GM19351 (cell line): Measurements from ENCODE around the gene CCL16.
"Not testable (repeated sequence)": the region's sequence is repeated elsewhere in the genome, so short reads cannot be mapped to it uniquely, and the experiment has no call there.

Experiments used
- ATAC-seq: cut with Tn5 transposase; IDR thresholded peaks from one replicate; pipeline ENCODE4 v1.9.1; 2021; ENCODE audit warnings: mild to moderate bottlenecking, moderate library complexity; ENCODE audit not compliant: unreplicated experiment

CCL16 gene, protein sequence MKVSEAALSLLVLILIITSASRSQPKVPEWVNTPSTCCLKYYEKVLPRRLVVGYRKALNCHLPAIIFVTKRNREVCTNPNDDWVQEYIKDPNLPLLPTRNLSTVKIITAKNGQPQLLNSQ

GRCh38 chr17:35981246-35981645 is at the start of gene CCL16:
CCL16 (minus strand) TSS chr17:35981497; CDS start chr17:35981420, 77 bp downstream.
- ATAC-seq: no peak

- no peak for ATAC-seq
Measured at GRCh38 chr17:36030956-36031355, 49.7 kb upstream of the CCL16 start.

DNA sequence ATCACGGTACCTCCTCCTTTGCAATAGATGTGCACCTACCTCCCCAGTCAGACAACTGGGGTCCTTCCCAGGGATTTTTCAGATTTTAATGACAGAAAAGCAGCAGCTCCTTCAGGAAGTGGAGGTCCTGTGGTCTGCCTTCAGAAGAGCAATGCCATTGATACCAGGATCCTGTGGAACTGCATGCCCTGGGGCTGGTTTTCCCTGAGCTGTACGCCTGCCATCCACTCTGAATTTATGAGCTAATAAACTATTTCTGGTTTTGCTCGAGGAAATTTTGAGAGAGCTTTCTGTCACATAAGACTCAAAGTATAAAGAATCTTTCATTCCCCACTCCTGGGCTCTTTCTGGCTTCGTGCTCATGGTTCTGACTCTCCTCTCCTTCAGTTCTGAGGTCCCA is 46.5 kb upstream of the CCL16 start:
- no peak for ATAC-seq

DNA sequence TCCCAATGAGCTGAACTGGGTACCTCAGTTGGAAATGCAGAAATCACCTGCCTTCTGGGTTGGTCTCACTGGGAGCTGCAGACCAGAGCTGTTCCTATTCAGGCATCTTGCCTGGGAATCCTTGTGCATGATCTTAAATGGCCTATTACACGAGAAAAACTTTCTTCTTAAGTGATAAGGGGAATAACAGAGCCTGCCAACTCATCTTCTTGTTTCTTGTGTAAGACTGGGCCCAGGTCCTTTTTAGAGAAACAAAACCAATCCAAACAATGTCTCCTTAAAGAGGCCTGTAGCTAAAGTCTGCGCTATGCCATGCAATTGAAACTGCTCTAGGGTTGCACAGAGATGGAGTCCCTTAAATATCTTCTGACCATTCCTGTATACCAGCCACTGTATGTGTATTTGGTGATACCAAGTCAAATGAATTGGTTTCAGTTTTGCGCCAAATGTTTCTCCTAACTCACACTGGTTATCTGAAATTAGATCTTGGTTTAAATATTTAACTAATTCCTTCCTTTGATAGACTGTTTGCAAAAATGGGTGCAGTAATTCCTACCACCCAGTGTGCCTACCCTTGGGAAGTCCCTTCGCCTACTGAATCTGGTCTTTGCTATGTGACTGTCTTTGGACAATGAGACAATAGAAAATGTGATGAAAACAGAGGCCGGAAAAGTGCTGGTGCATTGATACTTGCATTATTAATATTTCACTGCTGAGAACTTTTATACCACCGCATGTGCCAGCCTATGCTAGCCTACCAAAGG is 43.0 kb upstream of the CCL16 start:
- no peak for ATAC-seq

DNA sequence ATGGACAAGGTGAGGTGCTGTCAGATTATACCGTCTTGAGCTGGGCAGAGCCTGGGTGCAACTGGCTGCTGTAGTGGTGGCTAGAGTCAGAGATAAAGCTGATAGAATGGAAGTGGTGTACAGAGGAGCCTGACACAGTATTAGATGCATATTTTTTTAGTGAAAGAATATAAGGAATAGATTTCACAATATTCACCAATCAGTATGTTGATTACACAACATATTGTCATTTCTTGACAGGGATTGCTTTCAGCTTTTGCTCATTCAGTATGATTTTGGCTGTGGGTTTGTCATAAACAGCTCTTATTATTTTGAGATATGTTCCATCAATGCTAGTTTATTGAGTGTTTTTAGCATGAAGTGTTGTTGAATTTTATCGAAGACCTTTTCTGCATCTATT is 38.1 kb upstream of the CCL16 start:
- no peak for ATAC-seq

DNA sequence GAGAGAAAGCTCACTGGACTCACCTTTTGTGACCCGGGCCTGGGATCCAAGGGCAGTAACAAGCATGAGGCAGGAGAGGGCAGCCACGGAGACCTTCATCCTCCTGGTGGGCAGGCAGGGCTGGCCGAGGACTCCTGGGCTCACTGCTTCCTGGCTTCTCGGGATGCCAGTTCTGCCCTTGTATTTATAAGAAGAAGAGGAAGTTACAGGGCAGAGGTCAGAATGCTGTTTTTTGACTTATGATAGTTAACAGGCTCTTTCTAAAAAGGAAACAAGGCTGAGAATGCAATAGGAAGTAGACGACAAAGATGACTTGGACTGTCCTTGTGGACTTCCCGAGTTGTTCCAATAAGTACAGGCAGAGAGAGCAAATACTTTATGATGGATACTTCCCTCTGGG is 36.5 kb upstream of the CCL16 start, which contains the start of gene CCL23:
Gene CCL23 (minus strand): TSS at position 174 of the 400 bp plus-strand sequence. CDS start 75 bp downstream, at position 99.
- ATAC-seq: no peak

GRCh38 chr17:36016555-36016954 is 35.3 kb upstream of the CCL16 start:
- no peak for ATAC-seq

- not testable (repeated sequence) for ATAC-seq
Measured at GRCh38 chr17:36015895-36016294, 34.6 kb upstream of the CCL16 start.

GRCh38 chr17:36014946-36015345 is 33.6 kb upstream of the CCL16 start:
- no peak for ATAC-seq

DNA sequence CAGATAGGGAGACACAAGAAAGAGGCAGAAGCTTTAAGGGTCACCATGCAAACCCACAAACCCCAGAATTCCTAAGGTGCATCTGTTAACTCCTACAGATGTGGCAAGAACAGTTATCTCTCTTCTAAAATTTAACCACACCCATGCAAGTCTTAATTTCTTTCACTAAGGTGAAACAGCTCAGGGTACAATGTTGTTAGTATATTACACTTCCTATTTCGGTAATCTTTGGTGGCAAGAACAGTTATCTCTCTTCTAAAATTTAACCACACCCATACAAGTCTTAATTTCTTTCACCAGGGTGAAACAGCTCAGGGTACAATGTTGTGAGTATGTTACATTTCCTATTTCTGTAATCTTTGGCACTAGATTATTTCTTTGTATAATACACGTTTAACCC is 29.9 kb upstream of the CCL16 start:
- no peak for ATAC-seq

GRCh38 chr17:36008998-36009665 is 27.8 kb upstream of the CCL16 start:
- no peak for ATAC-seq

DNA sequence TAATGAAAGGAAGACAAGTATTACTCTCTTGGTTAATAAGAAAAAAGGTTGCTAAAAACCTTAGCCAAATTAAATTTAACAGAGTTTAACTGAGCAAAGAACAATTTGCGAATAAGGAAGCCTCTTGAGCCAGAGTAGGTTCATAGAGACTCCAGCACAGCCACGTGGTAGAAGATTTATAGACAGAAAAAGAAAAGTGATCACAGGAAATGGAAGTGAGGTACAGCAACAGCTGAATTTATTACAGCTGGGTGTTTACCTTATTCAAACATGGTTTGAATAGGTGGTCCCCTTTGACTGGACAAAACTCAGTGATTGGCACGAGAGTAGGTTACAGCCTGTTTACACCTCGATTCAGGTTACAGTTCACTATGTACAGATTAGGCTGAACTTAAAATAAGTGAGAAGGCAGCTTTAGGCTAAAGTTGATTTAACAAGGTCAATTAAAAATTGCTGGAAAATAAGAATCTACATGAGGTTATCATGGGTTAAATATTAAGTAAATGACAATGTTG is 23.4 kb upstream of the CCL16 start:
- ATAC-seq: no peak

DNA sequence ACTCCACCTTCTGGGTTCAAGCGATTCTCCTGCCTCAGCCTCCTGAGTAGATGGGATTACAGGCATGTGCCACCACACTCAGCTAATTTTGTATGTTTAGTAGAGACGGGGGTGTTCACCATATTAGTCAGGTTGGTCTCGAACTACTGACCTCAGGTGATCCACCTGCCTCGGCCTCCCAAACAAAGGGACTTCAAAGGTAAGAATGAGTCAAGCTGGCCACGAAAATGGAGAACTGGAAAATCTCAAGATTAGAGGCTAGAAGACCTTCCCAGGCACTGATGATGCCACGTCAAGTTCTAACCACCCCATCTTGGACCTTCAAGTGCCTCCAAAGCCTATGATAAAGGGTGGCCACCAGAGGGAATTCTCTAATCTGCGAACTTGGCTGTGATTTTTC is 21.3 kb upstream of the CCL16 start:
- ATAC-seq: no peak

DNA sequence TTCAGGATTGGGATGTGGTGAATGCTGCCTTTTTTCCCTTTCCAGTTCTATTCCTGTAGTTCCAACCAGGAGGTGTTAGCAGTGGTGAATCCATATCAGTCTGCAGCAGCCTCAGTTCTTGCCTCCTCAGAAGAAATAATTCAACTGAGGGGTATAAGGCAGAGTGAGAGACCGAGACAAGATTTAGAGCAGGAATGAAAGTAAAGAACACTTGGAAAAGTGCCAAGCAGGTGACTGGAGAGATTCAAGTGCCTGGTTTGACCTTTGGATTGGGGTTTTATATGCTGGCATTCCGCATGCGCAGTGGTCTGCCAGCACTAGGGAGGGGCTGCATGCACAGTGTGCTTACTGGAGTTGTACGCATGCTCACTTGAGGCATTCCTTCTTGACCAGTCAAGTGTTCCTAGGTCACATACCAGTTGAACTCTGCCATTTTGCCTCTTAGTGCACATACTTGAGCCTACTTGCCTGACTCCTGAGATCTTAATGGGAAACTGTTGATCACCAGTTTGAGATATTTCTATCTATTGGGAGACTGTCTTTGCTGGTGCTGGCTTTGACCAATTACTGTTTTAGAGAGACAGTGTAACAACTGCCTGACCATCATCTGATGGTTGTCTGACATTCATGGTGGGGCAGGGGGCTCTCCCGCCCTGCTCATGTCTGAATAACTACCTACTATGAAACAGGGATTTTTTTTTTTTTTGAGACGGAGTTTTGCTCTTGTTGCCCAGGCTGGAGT is 20.7 kb upstream of the CCL16 start:
- ATAC-seq: no peak

DNA sequence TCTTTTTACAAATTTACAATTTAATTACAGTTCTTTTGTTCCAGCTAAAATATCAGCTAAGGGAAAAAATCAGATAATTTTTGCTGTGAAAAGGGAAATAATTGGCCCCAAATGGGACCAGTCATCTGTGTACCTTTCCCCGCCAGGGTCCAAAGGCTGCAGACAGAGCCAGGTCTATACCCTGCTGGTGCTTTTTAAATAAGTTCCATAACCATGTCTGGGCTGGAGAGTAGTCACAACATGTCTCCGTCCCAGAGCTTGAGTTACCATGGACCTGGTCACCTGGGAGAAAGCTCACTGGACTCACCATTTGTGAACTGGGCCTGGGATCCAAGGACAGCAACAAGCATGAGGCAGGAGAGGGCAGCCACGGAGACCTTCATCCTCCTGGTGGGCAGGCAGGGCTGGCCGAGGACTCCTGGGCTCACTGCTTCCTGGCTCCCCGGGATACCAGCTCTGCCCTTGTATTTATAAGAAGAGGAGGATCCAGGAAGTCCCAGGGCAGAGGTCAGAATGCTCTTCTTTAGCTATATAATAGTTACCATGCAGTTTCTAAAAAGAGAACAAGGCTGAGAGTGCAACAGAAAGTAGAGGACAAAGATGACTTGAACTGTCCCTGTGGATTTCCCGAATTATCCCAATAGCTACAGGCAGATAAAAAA is 19.9 kb upstream of the CCL16 start, which contains the start of gene CCL15:
Gene CCL15 (minus strand): TSS at position 444 of the 662 bp plus-strand sequence. CDS start 61 bp downstream, at position 383.
- ATAC-seq: no peak

GRCh38 chr17:36000732-36001109 is 19.4 kb upstream of the CCL16 start:
- ATAC-seq: no peak

GRCh38 chr17:35998756-35999155 is 17.5 kb upstream of the CCL16 start:
- no peak for ATAC-seq

DNA sequence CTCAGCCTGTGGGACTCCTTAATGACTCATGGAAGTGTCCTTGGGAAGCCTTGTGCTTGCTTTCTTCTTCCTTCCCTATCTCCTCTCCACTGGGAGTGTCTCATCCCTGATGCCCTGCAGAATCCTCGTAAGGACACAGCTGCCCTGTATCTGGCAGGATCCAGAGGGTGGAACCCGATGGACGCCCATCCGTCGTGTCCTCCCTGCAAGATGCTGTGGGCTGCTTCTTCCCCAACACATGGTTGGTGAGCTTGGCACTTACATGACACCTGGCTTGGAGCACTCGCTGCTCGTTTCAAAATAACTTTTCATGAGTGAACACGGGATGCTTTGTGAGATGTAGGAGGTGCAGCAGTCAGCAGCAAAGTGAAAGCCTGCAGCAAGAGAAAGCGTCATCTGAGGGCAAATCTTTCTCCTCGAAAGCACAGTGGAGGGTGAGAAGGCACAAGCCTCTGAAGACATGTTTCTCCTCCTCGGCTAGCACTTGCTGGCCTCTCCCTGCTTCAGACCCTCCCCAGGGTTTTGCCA is 16.8 kb upstream of the CCL16 start:
- no peak for ATAC-seq

DNA sequence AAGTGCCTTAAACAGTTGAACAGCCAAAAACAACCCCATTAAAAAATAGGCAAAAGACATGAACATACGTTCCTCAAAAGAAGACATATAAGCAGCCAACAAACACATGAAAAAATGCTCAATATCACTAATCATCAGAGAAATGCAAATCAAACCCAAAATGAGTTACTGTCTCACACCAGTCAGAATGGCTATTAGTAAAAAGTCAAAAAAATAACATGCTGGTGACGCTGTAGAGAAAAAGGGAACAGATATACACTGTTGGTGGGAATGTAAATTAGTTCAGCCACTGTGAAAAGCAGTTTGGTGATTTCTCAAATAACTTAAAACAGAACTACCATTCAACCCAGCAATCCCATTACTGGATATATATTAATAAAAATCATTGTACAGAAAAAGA is 14.0 kb upstream of the CCL16 start:
- not testable (repeated sequence) for ATAC-seq

GRCh38 chr17:35991075-35991474 is 9.8 kb upstream of the CCL16 start:
- ATAC-seq: no peak
